RWPE2 (cell line): ENCODE measurements around the gene OSBPL7.
A peak's percentile ranks its signal among the peaks of the same experiment; 100 is the strongest.

Experiments used
- ATAC-seq: fragments of 200-7000 bp; cut with Tn5 transposase; 3 replicates; pipeline ENCODE4 v1.9.1; 2021; ENCODE audit warnings: low read depth
- DNase-seq: peaks from one replicate; pipeline ENCODE4 v3.0.0-alpha.2; 2020; ENCODE audit warnings: low spot score
- H3K27ac ChIP-seq: fragments of 450-650 bp; 2 replicates; pipeline ENCODE4 v1.5.1; 2017; ENCODE audit warnings: mild to moderate bottlenecking; ENCODE audit not compliant: poor library complexity, severe bottlenecking
- H3K27me3 ChIP-seq: fragments of 250-450 bp; sonication (Bioruptor Pico); 2 replicates; pipeline ENCODE4 v1.5.1; 2021; ENCODE audit warnings: mild to moderate bottlenecking, moderate library complexity; ENCODE audit not compliant: insufficient read depth, poor library complexity, severe bottlenecking
- H3K36me3 ChIP-seq: fragments of 250-450 bp; sonication (Bioruptor Pico); 2 replicates; pipeline ENCODE4 v1.5.1; 2020; ENCODE audit warnings: low read depth, mild to moderate bottlenecking, moderate library complexity
- H3K4me1 ChIP-seq: fragments of 250-450 bp; sonication (Bioruptor Pico); 2 replicates; pipeline ENCODE4 v1.5.1; 2021; ENCODE audit warnings: mild to moderate bottlenecking, moderate library complexity; ENCODE audit not compliant: insufficient read depth, poor library complexity, severe bottlenecking
- H3K4me3 ChIP-seq: fragments of 250-450 bp; sonication (Bioruptor Pico); 2 replicates; pipeline ENCODE4 v1.5.1; 2021; ENCODE audit warnings: mild to moderate bottlenecking, moderate library complexity; ENCODE audit not compliant: severe bottlenecking
- H3K9me3 ChIP-seq: fragments of 250-450 bp; sonication (Bioruptor Pico); 2 replicates; pipeline ENCODE4 v1.5.1; 2021; ENCODE audit warnings: mild to moderate bottlenecking, moderate library complexity; ENCODE audit not compliant: severe bottlenecking
- TF ChIP-seq, protein P1 (sequence below): fragments of 450-650 bp; IDR thresholded peaks from one replicate; pipeline ENCODE4 v1.5.1; 2017; ENCODE audit warnings: mild to moderate bottlenecking, moderate library complexity; ENCODE audit not compliant: poor library complexity, severe bottlenecking

Gene OSBPL7

DNA sequence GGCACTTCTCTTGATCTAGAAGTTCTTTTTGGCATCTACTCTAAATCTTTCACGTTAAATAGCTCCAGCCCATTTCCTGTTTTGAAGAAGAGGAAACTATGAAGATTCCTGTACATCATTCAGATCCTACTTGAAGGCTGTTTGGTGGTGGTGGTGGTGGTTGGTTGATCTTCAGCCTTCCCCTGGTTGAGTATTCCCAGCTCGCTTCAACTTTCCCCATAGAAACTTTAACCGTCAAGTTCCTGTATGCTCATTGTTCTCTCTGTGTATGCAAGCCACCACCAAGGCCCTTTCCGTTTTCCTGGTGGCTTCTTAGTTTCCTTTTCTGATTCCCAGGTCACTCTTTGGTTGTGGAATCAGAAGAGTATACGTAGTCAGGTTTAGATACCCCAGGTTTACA lies 13.2 kb upstream of the OSBPL7 start:
- Histone ChIP-seq H3K4me3 (no peak overlapping the region), H3K9me3 (no peaks in the 10 kb centered on the region), H3K27ac (no peak overlapping the region), H3K27me3 (no peaks in the 10 kb centered on the region), H3K36me3 (0 out of 2 replicates have a peak, but pooled peaks cover 3% of the 10 kb centered on the region), H3K4me1 (peaks cover 8% of the 10 kb centered on the region)
- DNase-seq (no peak), ATAC-seq (no peak)
- TF ChIP-seq, protein P1, sequence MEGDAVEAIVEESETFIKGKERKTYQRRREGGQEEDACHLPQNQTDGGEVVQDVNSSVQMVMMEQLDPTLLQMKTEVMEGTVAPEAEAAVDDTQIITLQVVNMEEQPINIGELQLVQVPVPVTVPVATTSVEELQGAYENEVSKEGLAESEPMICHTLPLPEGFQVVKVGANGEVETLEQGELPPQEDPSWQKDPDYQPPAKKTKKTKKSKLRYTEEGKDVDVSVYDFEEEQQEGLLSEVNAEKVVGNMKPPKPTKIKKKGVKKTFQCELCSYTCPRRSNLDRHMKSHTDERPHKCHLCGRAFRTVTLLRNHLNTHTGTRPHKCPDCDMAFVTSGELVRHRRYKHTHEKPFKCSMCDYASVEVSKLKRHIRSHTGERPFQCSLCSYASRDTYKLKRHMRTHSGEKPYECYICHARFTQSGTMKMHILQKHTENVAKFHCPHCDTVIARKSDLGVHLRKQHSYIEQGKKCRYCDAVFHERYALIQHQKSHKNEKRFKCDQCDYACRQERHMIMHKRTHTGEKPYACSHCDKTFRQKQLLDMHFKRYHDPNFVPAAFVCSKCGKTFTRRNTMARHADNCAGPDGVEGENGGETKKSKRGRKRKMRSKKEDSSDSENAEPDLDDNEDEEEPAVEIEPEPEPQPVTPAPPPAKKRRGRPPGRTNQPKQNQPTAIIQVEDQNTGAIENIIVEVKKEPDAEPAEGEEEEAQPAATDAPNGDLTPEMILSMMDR = no peak

DNA sequence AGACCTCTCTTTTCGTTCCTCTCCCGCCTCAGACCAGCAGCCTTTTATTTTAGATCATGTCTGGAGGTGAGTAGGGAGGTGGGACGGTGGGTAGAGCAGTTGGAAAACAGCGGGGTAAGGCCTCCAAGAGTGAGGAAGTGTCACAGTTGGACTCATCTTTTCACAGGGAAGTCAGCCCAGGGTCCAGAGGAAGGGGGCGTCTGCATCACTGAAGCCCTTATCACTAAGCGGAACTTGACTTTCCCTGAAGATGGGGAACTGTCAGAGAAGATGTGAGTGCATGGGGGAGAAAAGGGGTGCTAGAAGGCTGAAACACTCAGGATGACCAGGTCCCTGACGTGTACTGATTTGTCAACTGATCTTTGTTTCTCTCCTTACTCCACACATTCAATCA lies 10.3 kb upstream of the OSBPL7 start:
- Histone ChIP-seq H3K4me3 (peak overlapping the region; percentile 81), H3K27ac (no peak overlapping the region), H3K27me3 (no peaks in the 10 kb centered on the region), H3K36me3 (peaks cover 27% of the 10 kb centered on the region), H3K4me1 (peaks cover 8% of the 10 kb centered on the region), H3K9me3 (no peaks in the 10 kb centered on the region)
- TF ChIP-seq, protein P1 = no peak
- ATAC-seq = peak; percentile 10; the same call in 1 of the 3 replicates
- DNase-seq = no peak

DNA sequence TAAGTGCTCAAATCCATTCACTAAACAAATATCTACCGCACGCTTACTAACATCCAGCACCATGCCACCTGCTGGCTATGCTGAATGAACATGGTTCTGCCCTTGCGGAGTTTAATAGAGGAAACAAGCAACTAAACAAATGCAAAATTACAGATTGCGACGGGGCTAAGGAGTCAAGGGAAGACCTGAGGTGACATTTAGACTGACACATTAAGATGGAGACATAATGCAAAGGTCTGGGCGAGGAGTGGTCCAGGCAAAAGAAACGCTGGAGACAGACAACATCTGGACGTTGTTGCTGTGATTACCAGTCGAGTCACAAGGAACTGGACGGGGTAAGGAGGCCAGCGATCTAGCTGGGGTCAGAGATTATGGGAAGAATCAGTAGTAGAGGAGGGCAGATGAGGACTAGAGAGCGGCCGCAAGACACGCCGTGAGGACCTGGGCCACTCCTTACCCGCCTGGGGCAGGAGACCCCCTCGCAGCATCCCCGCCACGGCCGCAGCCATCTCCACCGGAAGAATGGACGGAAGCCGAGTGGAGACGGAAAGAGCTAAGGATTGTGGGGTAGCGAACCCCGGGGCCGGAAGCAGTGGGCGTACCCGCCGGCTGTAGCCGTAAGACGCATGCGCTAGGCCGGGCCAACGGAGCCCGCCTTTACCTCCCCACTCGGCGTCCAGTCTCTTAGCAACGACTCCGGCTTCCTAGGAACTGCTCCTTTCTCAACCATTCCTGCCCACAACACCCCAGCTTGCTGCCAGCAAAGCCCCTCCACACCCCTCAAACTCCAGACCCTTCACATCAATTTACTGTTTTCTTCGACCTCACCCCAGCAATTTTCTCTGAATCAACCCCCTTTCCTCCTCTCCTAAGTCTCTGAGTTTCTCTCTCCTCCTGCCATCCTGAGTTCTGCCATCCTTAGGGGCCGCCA lies 9.7 kb upstream of the OSBPL7 start, which contains the start of the genes LRRC46 and MRPL10:
Gene LRRC46 (plus strand): TSS at position 668 of the 931 bp plus-strand sequence. CDS start 320 bp downstream, outside the sequence.
Gene MRPL10 (minus strand): TSS at position 539 of the 931 bp plus-strand sequence. CDS start 30 bp downstream, at position 509.
- peaks cover 33% of the 10 kb centered on the region for H3K36me3 ChIP-seq
- peak within 1 kb of the TSS; percentile 81 for H3K4me3 ChIP-seq
- no peaks in the 10 kb centered on the region for H3K9me3 ChIP-seq
- peak; percentile 92 for DNase-seq
- H3K27ac ChIP-seq = peak within 1 kb of the TSS; percentile 35
- no peaks in the 10 kb centered on the region for H3K27me3 ChIP-seq
- peaks cover 8% of the 10 kb centered on the region for H3K4me1 ChIP-seq
- TF ChIP-seq, protein P1 = peak; percentile 62
- ATAC-seq = peak; percentile 90

DNA sequence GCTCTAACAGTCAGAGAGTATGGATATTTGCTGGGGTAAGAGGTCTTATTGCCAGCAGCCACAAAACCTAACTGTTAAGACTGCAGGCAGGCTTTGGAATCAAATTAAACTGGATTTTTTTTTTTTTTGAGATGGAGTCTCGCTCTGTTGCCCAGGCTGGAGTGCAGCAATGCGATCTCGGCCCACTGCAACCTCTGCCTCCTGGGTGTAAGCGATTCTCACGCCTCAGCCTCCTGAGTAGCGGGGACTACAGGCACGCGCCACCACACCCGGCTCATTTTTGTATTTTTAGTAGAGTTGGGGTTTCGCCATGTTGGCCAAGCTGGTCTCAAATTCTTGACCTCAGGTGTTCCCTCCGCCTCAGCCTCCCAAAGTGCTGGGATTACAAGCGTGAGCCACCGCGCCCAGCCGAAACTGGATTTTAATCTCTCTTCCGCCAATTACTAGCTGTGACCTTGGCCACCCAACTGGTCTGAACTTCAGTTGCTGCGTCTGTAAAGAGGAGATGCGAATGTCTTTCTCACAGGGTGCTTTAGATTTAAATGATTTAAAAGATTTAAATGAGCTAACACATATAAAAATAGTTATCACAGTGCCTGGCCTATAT lies 8.9 kb upstream of the OSBPL7 start:
- ATAC-seq (no peak), DNase-seq (no peak)
- TF ChIP-seq, protein P1 = no peak
- H3K9me3 ChIP-seq = no peaks in the 10 kb centered on the region
- H3K36me3 ChIP-seq = peaks cover 38% of the 10 kb centered on the region
- H3K27ac ChIP-seq = peak overlapping the region; percentile 35
- no peaks in the 10 kb centered on the region for H3K27me3 ChIP-seq
- H3K4me1 ChIP-seq = peaks cover 8% of the 10 kb centered on the region
- H3K4me3 ChIP-seq = peak overlapping the region; percentile 81
